Astrocyte (in vitro differentiated cells and primary cell): ENCODE results near the gene TESK2. TPM values are rescaled to one million over a fixed set of nuclear protein-coding genes. Genes with fewer than 3 reads are reported as not detected.

Source experiments
- DNase-seq: peaks from one replicate; pipeline ENCODE4 v3.0.0-alpha.2; 2010; ENCODE audit warnings: low read depth
- FAIRE-seq: peaks from 2 replicates; lab custom pipeline; 2011; peaks lifted over from hg19 to GRCh38; lab: Jason Lieb, UNC
- H2AFZ ChIP-seq: 2 replicates; pipeline ENCODE4 v1.6.0; 2012; ENCODE audit warnings: low read depth, low read length, inconsistent platforms
- H3K27ac ChIP-seq: 2 replicates; pipeline ENCODE4 v1.5.1; 2011; ENCODE audit warnings: low read depth, low read length, inconsistent platforms
- H3K27me3 ChIP-seq: 2 replicates; pipeline ENCODE4 v1.6.0; 2011; ENCODE audit warnings: low read length, inconsistent platforms; ENCODE audit not compliant: insufficient read depth
- H3K36me3 ChIP-seq: 2 replicates; pipeline ENCODE4 v1.5.1; 2011; ENCODE audit warnings: low read length, inconsistent platforms; ENCODE audit not compliant: insufficient read depth
- H3K4me1 ChIP-seq: 2 replicates; pipeline ENCODE4 v1.5.1; 2011; ENCODE audit warnings: low read length, inconsistent platforms; ENCODE audit not compliant: insufficient read depth
- H3K4me2 ChIP-seq: 2 replicates; pipeline ENCODE4 v1.6.0; 2012; ENCODE audit warnings: low read length, inconsistent platforms
- H3K4me3 ChIP-seq: 2 replicates; pipeline ENCODE4 v1.5.1; 2011; ENCODE audit warnings: low read depth, mild to moderate bottlenecking, low read length, inconsistent platforms; ENCODE audit not compliant: insufficient read depth
- H3K79me2 ChIP-seq: 2 replicates; pipeline ENCODE4 v1.6.0; 2012; ENCODE audit warnings: mild to moderate bottlenecking, low read length, inconsistent platforms; ENCODE audit not compliant: insufficient read depth
- H3K9ac ChIP-seq: 2 replicates; pipeline ENCODE4 v1.6.0; 2012; ENCODE audit warnings: mild to moderate bottlenecking, low read length, inconsistent platforms
- H3K9me3 ChIP-seq: 2 replicates; pipeline ENCODE4 v1.5.1; 2012; ENCODE audit warnings: low read depth, mild to moderate bottlenecking, low read length, inconsistent platforms; ENCODE audit not compliant: insufficient read depth
- H4K20me1 ChIP-seq: 2 replicates; pipeline ENCODE4 v1.6.0; 2012; ENCODE audit warnings: low read length, inconsistent platforms; ENCODE audit not compliant: insufficient read depth
- H3K27ac Mint-ChIP-seq: one replicate; pipeline ENCODE4 v1.8.0; 2021; ENCODE audit warnings: mild to moderate bottlenecking, mixed read lengths; ENCODE audit not compliant: unreplicated experiment
- H3K27me3 Mint-ChIP-seq: one replicate; pipeline ENCODE4 v1.8.0; 2021; ENCODE audit warnings: low read depth, mixed read lengths; ENCODE audit not compliant: unreplicated experiment
- H3K36me3 Mint-ChIP-seq: one replicate; pipeline ENCODE4 v1.8.0; 2021; ENCODE audit warnings: low read depth, mixed read lengths; ENCODE audit not compliant: unreplicated experiment
- H3K4me1 Mint-ChIP-seq: one replicate; pipeline ENCODE4 v1.8.0; 2021; ENCODE audit warnings: low read depth, mixed read lengths; ENCODE audit not compliant: unreplicated experiment
- H3K4me3 Mint-ChIP-seq: one replicate; pipeline ENCODE4 v1.8.0; 2021; ENCODE audit warnings: mild to moderate bottlenecking, moderate library complexity, mixed read lengths; ENCODE audit not compliant: unreplicated experiment
- H3K9me3 Mint-ChIP-seq: one replicate; pipeline ENCODE4 v1.8.0; 2021; ENCODE audit warnings: mild to moderate bottlenecking, mixed read lengths; ENCODE audit not compliant: unreplicated experiment
- CTCF ChIP-seq: IDR thresholded peaks from 2 replicates; pipeline ENCODE4 v1.5.1; 2011; ENCODE audit warnings: low read depth, mild to moderate bottlenecking, inconsistent platforms, low read length, moderate library complexity; ENCODE audit not compliant: insufficient read depth
- EZH2 ChIP-seq: IDR thresholded peaks from 2 replicates; pipeline ENCODE4 v1.6.1; 2012; ENCODE audit warnings: mild to moderate bottlenecking, low read length, inconsistent platforms; ENCODE audit not compliant: insufficient read depth
- total RNA-seq: library from RNA; stranded (reverse); gene quantifications from 2 replicates; pipeline ENCODE4 v1.2.1, GENCODE V29; 2021

TESK2 gene
- total RNA-seq, 1 donor from 2014 or later: 1.7 TPM

GRCh38 chr1:45346473-45346872 lies 144.5 kb downstream of the TESK2 start:
- FAIRE-seq: no peak
- no peak overlapping the region for H3K27ac Mint-ChIP-seq
- H3K9me3 ChIP-seq: no peaks in the 10 kb centered on the region

GRCh38 chr1:45345014-45345413 lies 145.9 kb downstream of the TESK2 start:
- no peak for FAIRE-seq
- no peaks in the 10 kb centered on the region for H3K9me3 ChIP-seq
- peaks cover 28% of the 10 kb centered on the region for H3K36me3 ChIP-seq
- H3K27me3 Mint-ChIP-seq: no peaks in the 10 kb centered on the region
- TF ChIP-seq EZH2: no peak
- no peak for TF ChIP-seq CTCF
- peaks cover 14% of the 10 kb centered on the region for H3K4me1 ChIP-seq
- no peak overlapping the region for H3K27ac ChIP-seq
- H3K4me3 ChIP-seq: no peak overlapping the region
- H3K4me1 Mint-ChIP-seq: peaks cover 17% of the 10 kb centered on the region
- H3K9me3 Mint-ChIP-seq: no peaks in the 10 kb centered on the region
- peaks cover 14% of the 10 kb centered on the region for H3K36me3 Mint-ChIP-seq
- H3K27ac Mint-ChIP-seq: no peak overlapping the region
- no peak overlapping the region for H3K9ac ChIP-seq
- H3K4me2 ChIP-seq: no peak overlapping the region
- H3K27me3 ChIP-seq: no peaks in the 10 kb centered on the region
- no peak overlapping the region for H3K4me3 Mint-ChIP-seq
- no peak overlapping the region for H2AFZ ChIP-seq
- no peaks in the 10 kb centered on the region for H4K20me1 ChIP-seq
- DNase-seq: no peak
- peaks cover 21% of the 10 kb centered on the region for H3K79me2 ChIP-seq

More at GRCh38 chr1:45346473-45346872, 144.5 kb downstream of the TESK2 start:
- peaks cover 5% of the 10 kb centered on the region for H3K4me1 ChIP-seq
- Mint-ChIP-seq H3K36me3 (peaks cover 14% of the 10 kb centered on the region), H3K9me3 (no peaks in the 10 kb centered on the region), H3K4me3 (no peak overlapping the region), H3K4me1 (peaks cover 17% of the 10 kb centered on the region), H3K27me3 (no peaks in the 10 kb centered on the region)
- no peak overlapping the region for H3K27ac ChIP-seq
- no peaks in the 10 kb centered on the region for H3K27me3 ChIP-seq
- H4K20me1 ChIP-seq: no peaks in the 10 kb centered on the region
- TF ChIP-seq EZH2: no peak
- no peak for TF ChIP-seq CTCF
- peaks cover 8% of the 10 kb centered on the region for H3K79me2 ChIP-seq
- DNase-seq: no peak
- peaks cover 28% of the 10 kb centered on the region for H3K36me3 ChIP-seq
- no peak overlapping the region for H3K9ac ChIP-seq
- H2AFZ ChIP-seq: no peak overlapping the region
- H3K4me3 ChIP-seq: no peak overlapping the region
- H3K4me2 ChIP-seq: no peak overlapping the region

GRCh38 chr1:45344499-45344898 lies 146.5 kb downstream of the TESK2 start:
- no peak for DNase-seq
- Mint-ChIP-seq H3K4me1 (peaks cover 17% of the 10 kb centered on the region), H3K27ac (no peak overlapping the region), H3K9me3 (no peaks in the 10 kb centered on the region), H3K4me3 (no peak overlapping the region), H3K36me3 (peaks cover 14% of the 10 kb centered on the region), H3K27me3 (no peaks in the 10 kb centered on the region)
- Histone ChIP-seq H3K27me3 (no peaks in the 10 kb centered on the region), H3K4me1 (peaks cover 14% of the 10 kb centered on the region), H3K36me3 (peaks cover 28% of the 10 kb centered on the region), H3K4me3 (no peak overlapping the region), H4K20me1 (no peaks in the 10 kb centered on the region), H3K27ac (no peak overlapping the region), H2AFZ (no peak overlapping the region), H3K4me2 (no peak overlapping the region), H3K9ac (no peak overlapping the region), H3K79me2 (peaks cover 21% of the 10 kb centered on the region), H3K9me3 (no peaks in the 10 kb centered on the region)
- FAIRE-seq: no peak
- TF ChIP-seq EZH2 (no peak), CTCF (no peak)
